HEK293T (cell line): ENCODE results near the gene PPIL1.

Experiments
- CTCF ChIA-PET: fragments of 350-600 bp; formaldehyde crosslinking; extraction: SDS; loops from one replicate; lab custom pipeline; 2021; ENCODE audit warnings: antibody characterized with exemption, inconsistent platforms; lab: Yijun Ruan, JAX
- POLR2A ChIA-PET: fragments of 350-600 bp; formaldehyde crosslinking; extraction: SDS; loops from one replicate; lab custom pipeline; 2020; ENCODE audit warnings: antibody characterized with exemption, inconsistent platforms; lab: Yijun Ruan, JAX
- DNase-seq: peaks from one replicate; pipeline ENCODE4 v3.0.0; 2012; ENCODE audit warnings: mixed read lengths; ENCODE audit errors: extremely low spot score
- ARNT ChIP-seq: fragments of 450-650 bp; IDR thresholded peaks from 2 replicates; pipeline ENCODE4 v1.6.1; 2017; ENCODE audit warnings: mild to moderate bottlenecking
- BHLHE40 ChIP-seq: fragments of 450-650 bp; IDR thresholded peaks from 2 replicates; pipeline ENCODE4 v1.6.1; 2016; ENCODE audit warnings: mild to moderate bottlenecking, moderate library complexity, borderline replicate concordance
- CTBP1 ChIP-seq: fragments of 450-650 bp; IDR thresholded peaks from 2 replicates; pipeline ENCODE4 v1.6.1; 2016; ENCODE audit warnings: borderline replicate concordance
- ELF4 ChIP-seq: fragments of 450-650 bp; IDR thresholded peaks from 2 replicates; pipeline ENCODE4 v1.6.1; 2017; ENCODE audit warnings: antibody characterized with exemption
- FOXA1 ChIP-seq: fragments of 450-650 bp; IDR thresholded peaks from 2 replicates; pipeline ENCODE4 v1.6.1; 2016; ENCODE audit warnings: mild to moderate bottlenecking
- FOXK2 ChIP-seq: fragments of 450-650 bp; IDR thresholded peaks from 2 replicates; pipeline ENCODE4 v1.6.1; 2016; ENCODE audit warnings: mild to moderate bottlenecking
- FOXM1 ChIP-seq: fragments of 450-650 bp; IDR thresholded peaks from 2 replicates; pipeline ENCODE4 v1.6.1; 2017; ENCODE audit warnings: mild to moderate bottlenecking, borderline replicate concordance
- HDGF ChIP-seq: fragments of 450-650 bp; IDR thresholded peaks from 2 replicates; pipeline ENCODE4 v1.6.1; 2017; ENCODE audit warnings: antibody characterized with exemption, borderline replicate concordance
- L3MBTL2 ChIP-seq: fragments of 450-650 bp; conservative IDR thresholded peaks from 2 replicates; pipeline ENCODE4 v1.6.1; 2016; ENCODE audit warnings: mild to moderate bottlenecking
- LEF1 ChIP-seq: fragments of 450-650 bp; IDR thresholded peaks from 2 replicates; pipeline ENCODE4 v1.6.1; 2017; ENCODE audit warnings: mild to moderate bottlenecking, borderline replicate concordance
- NFRKB ChIP-seq: fragments of 450-650 bp; IDR thresholded peaks from 2 replicates; pipeline ENCODE4 v1.6.1; 2016; ENCODE audit warnings: mild to moderate bottlenecking, moderate library complexity
- SP1 ChIP-seq: fragments of 450-650 bp; IDR thresholded peaks from 2 replicates; pipeline ENCODE4 v1.6.1; 2017
- SUZ12 ChIP-seq: fragments of 450-650 bp; IDR thresholded peaks from 2 replicates; pipeline ENCODE4 v1.6.1; 2016; ENCODE audit warnings: mild to moderate bottlenecking
- TARDBP ChIP-seq: fragments of 450-650 bp; IDR thresholded peaks from 2 replicates; pipeline ENCODE4 v1.6.1; 2016
- ZNF384 ChIP-seq: fragments of 450-650 bp; IDR thresholded peaks from 2 replicates; pipeline ENCODE4 v1.6.1; 2016
- TF ChIP-seq, protein P1 (sequence below): fragments of 450-650 bp; IDR thresholded peaks from 2 replicates; pipeline ENCODE4 v1.6.1; 2016

PPIL1 gene

GRCh38 chr6:36847991-36848390 lies 26.6 kb downstream of the PPIL1 start:
- TF ChIP-seq LEF1 (no peak), SP1 (no peak), ZNF384 (no peak), CTBP1 (no peak), FOXA1 (no peak), L3MBTL2 (no peak), ELF4 (no peak), BHLHE40 (no peak), NFRKB (no peak), TARDBP (no peak), ARNT (no peak), SUZ12 (no peak), FOXM1 (no peak), FOXK2 (no peak), HDGF (no peak)
- TF ChIP-seq, protein P1, sequence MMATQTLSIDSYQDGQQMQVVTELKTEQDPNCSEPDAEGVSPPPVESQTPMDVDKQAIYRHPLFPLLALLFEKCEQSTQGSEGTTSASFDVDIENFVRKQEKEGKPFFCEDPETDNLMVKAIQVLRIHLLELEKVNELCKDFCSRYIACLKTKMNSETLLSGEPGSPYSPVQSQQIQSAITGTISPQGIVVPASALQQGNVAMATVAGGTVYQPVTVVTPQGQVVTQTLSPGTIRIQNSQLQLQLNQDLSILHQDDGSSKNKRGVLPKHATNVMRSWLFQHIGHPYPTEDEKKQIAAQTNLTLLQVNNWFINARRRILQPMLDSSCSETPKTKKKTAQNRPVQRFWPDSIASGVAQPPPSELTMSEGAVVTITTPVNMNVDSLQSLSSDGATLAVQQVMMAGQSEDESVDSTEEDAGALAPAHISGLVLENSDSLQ: no peak
- POLR2A ChIA-PET: interaction anchor here (1.5 to 1.7 kb wide), 2 partner anchors 26 to 28 kb away, joined by 4 read pairs; partner anchors contain the start of gene PPIL1
- CTCF ChIA-PET: interaction anchor here (0.7 to 1.7 kb wide), 2 partner anchors 81 to 170 kb away, joined by 4 to 5 read pairs; no protein-coding TSS in a partner anchor

DNA sequence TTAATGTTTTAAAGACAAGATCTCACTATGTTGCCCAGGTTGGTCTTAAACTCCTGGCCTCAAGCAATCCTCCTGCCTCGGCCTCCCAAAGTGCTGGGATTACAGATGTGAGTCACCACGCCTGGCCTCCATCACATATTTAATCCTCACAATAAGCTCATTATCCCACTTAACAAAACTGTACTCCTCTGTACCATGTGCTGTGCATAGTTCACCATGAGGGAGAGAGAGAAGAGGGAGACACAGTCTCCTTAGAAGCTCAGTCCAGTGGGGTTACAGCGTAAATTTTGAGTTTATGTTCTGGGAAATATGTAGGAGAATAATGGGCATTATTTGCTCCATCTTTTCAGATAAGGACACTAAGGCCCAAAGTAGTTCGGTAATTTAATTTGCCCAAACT lies 27.5 kb downstream of the PPIL1 start:
- no peak for TF ChIP-seq FOXM1
- TF ChIP-seq FOXK2: no peak
- TF ChIP-seq HDGF: no peak
- no peak for TF ChIP-seq SP1
- TF ChIP-seq ZNF384: no peak
- TF ChIP-seq LEF1: no peak
- no peak for TF ChIP-seq NFRKB
- TF ChIP-seq BHLHE40: no peak
- TF ChIP-seq L3MBTL2: no peak
- TF ChIP-seq CTBP1: no peak
- no peak for TF ChIP-seq ELF4
- TF ChIP-seq TARDBP: no peak
- no peak for TF ChIP-seq FOXA1
- TF ChIP-seq, protein P1: no peak
- TF ChIP-seq ARNT: no peak
- no peak for TF ChIP-seq SUZ12
- ChIA-PET POLR2A (interaction anchor here (1.5 kb wide), 1 partner anchor 27 kb away, joined by 4 read pairs; the partner anchor contains the start of gene PPIL1), CTCF (interaction anchor here (0.7 to 1.7 kb wide), 2 partner anchors 81 to 171 kb away, joined by 4 to 5 read pairs; no protein-coding TSS in a partner anchor)
- DNase-seq: no peak

More at GRCh38 chr6:36847991-36848390, 26.6 kb downstream of the PPIL1 start:
- no peak for DNase-seq

GRCh38 chr6:36845233-36845632 lies 29.4 kb downstream of the PPIL1 start:
- TF ChIP-seq TARDBP (no peak), BHLHE40 (no peak), LEF1 (no peak), FOXK2 (no peak), NFRKB (no peak), L3MBTL2 (no peak), FOXM1 (no peak), ELF4 (no peak), FOXA1 (no peak), ARNT (no peak), SUZ12 (no peak), SP1 (no peak), ZNF384 (no peak), CTBP1 (no peak)
- TF ChIP-seq, protein P1: no peak
- CTCF ChIA-PET: no interaction called here
- DNase-seq: no peak
- POLR2A ChIA-PET: interaction anchor here (1.7 kb wide), 1 partner anchor 30 kb away, joined by 7 read pairs; the partner anchor contains the start of gene PPIL1

- ChIA-PET POLR2A (interaction anchor here (1.7 kb wide), 1 partner anchor 31 kb away, joined by 7 read pairs; the partner anchor contains the start of gene PPIL1), CTCF (no interaction called here)
- TF ChIP-seq ARNT (no peak), SUZ12 (no peak), L3MBTL2 (no peak), FOXA1 (no peak), FOXK2 (no peak), NFRKB (no peak), SP1 (no peak), FOXM1 (no peak), TARDBP (no peak), ELF4 (no peak), BHLHE40 (no peak), LEF1 (no peak), HDGF (no peak), CTBP1 (no peak), ZNF384 (no peak)
- TF ChIP-seq, protein P1: no peak
- DNase-seq: no peak
These were observed 30.1 kb downstream of the PPIL1 start for GRCh38 chr6:36844232-36845170.

GRCh38 chr6:36843170-36843569 lies 31.4 kb downstream of the PPIL1 start:
- no peak for DNase-seq
- TF ChIP-seq TARDBP: no peak
- TF ChIP-seq BHLHE40: no peak
- TF ChIP-seq LEF1: no peak
- TF ChIP-seq ELF4: no peak
- no peak for TF ChIP-seq SUZ12
- no peak for TF ChIP-seq SP1
- TF ChIP-seq CTBP1: no peak
- no peak for TF ChIP-seq FOXK2
- TF ChIP-seq, protein P1: no peak
- ChIA-PET POLR2A (no interaction called here), CTCF (no interaction called here)
